ENCODE results near the gene SBF2. TPM values are rescaled to one million over a fixed set of nuclear protein-coding genes. Genes with fewer than 3 reads are reported as not detected.

SBF2 gene
- total RNA-seq, 4 donors from 2014 or later, result 52.8 to 87.9 (median 62.4) TPM

DNA sequence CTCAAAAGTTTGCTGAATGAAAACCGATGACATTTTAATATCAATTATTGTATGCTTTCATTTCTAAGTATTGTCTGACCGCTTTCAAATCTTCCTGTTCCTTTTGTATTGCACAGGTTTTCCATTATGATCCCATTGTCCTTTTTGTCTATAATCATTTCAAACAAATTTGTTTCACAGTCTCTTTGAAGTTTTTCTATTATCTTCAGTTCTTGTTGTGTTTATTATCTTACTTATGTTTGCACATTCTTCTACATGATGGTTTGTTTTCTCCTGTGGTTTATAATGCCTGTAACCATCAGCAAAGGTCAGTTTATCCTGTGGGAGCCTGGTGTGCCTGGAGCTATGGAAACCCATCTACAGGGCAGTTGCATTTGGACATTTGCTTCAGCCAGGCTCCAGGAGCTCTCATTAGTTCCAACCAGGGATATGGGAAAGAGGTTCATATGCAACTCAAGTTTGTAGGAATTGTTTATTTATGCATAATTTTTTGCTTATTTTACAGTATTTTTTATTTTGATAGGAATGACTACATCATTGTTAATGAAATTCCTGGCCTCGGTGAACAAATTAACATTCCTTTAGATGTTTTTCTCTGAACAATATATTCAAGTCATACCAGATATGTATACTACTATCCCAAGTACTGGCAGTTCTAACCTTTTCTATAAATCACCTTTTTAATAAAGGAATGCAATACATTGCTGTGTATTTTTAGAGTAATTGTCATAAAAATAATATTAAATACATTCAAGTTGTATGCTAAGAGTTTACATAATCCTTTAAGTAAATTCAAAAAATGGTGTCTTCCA, 179.2 kb downstream of the SBF2 start:
- TF ChIP-seq EP300 (IDR thresholded peaks at IDR 0.05) (no peak), POLR2AphosphoS5 (IDR thresholded peaks at IDR 0.05) (no peak), POLR2A (IDR thresholded peaks at IDR 0.05) (no peak)
- TF ChIP-seq, protein P1, sequence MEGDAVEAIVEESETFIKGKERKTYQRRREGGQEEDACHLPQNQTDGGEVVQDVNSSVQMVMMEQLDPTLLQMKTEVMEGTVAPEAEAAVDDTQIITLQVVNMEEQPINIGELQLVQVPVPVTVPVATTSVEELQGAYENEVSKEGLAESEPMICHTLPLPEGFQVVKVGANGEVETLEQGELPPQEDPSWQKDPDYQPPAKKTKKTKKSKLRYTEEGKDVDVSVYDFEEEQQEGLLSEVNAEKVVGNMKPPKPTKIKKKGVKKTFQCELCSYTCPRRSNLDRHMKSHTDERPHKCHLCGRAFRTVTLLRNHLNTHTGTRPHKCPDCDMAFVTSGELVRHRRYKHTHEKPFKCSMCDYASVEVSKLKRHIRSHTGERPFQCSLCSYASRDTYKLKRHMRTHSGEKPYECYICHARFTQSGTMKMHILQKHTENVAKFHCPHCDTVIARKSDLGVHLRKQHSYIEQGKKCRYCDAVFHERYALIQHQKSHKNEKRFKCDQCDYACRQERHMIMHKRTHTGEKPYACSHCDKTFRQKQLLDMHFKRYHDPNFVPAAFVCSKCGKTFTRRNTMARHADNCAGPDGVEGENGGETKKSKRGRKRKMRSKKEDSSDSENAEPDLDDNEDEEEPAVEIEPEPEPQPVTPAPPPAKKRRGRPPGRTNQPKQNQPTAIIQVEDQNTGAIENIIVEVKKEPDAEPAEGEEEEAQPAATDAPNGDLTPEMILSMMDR (IDR thresholded peaks at IDR 0.05), result no peak
- Histone ChIP-seq H3K27me3 (no peaks in the 10 kb centered on the region), H3K4me3 (no peak overlapping the region), H3K4me1 (peaks cover 4 to 33% (median 7%) of the 10 kb centered on the region in 3 donors), H3K36me3 (no peaks in the 10 kb centered on the region), H3K27ac (no peak overlapping the region), H3K9me3 (no peaks in the 10 kb centered on the region)
- 60 to 80% methylated on average over 3 of the region's 3 CpGs for WGBS, 2 donors (ENCODE audit: low coverage in 1 of 2)
- no peak for ATAC-seq

GRCh38 chr11:10113852-10114251, 180.2 kb downstream of the SBF2 start:
- Histone ChIP-seq H3K9me3 (no peaks in the 10 kb centered on the region), H3K27me3 (no peaks in the 10 kb centered on the region), H3K27ac (no peak overlapping the region), H3K36me3 (no peaks in the 10 kb centered on the region), H3K4me3 (no peak overlapping the region), H3K4me1 (peaks cover 7 to 33% (median 7%) of the 10 kb centered on the region in 3 donors)
- TF ChIP-seq, protein P1 (IDR thresholded peaks at IDR 0.05), result no peak
- TF ChIP-seq POLR2AphosphoS5 (IDR thresholded peaks at IDR 0.05), result no peak
- no peak for TF ChIP-seq EP300 (IDR thresholded peaks at IDR 0.05)
- TF ChIP-seq POLR2A (IDR thresholded peaks at IDR 0.05), result no peak
- ATAC-seq, result no peak

- Histone ChIP-seq H3K36me3 (no peaks in the 10 kb centered on the region), H3K4me1 (peaks cover 4 to 38% (median 13%) of the 10 kb centered on the region in 3 donors), H3K27me3 (no peaks in the 10 kb centered on the region), H3K9me3 (no peaks in the 10 kb centered on the region), H3K27ac (peak overlapping the region in 3 of 4 donors; percentile 52 to 72 (median 68)), H3K4me3 (no peak overlapping the region)
- ATAC-seq, result peak; percentile 67
- 0% methylated on average over 1 of the region's 1 CpG for WGBS, 2 donors (ENCODE audit: low coverage in 1 of 2)
- peak; percentile 68 for TF ChIP-seq POLR2AphosphoS5 (IDR thresholded peaks at IDR 0.05)
- TF ChIP-seq EP300 (IDR thresholded peaks at IDR 0.05), result no peak
Observed at GRCh38 chr11:10109806-10110205, 184.2 kb downstream of the SBF2 start.

DNA sequence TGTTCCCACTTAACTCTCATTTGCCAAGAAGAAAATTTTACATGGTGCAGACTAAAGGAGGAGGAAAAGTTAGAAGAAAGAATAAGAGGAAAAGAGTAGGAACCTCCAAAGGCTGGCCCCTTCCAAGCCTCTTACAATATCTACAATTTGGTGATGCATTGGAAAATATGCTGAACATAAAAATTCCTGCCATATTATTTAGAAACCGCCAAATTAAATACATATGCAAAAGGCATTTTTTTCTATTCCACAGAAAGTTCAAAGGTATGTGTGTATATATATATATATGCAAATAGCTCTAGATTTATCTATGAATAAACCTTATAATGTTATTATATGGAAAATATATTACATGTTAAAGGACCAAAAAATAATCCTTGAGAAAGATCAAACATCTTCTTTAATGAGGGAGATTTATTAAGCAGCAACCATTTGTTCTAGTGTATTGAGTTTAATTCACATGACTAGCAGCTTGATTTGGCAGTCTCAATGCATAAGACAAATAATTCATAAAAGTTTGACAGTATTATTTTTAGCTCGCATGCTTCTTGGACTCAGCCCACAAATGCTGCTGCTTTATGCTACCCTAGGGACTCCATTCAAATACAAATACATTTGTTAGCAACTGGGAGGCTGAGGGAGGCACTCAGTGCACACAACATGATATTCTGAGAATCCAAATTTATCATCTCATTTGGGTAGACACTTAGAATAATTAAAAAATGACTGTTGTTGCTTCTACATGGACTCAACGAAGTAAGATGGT, 184.9 kb downstream of the SBF2 start:
- ATAC-seq, result peak; percentile 66
- TF ChIP-seq EP300 (IDR thresholded peaks at IDR 0.05), result no peak
- no peak for TF ChIP-seq POLR2A (IDR thresholded peaks at IDR 0.05)
- TF ChIP-seq, protein P1 (IDR thresholded peaks at IDR 0.05), result no peak
- TF ChIP-seq POLR2AphosphoS5 (IDR thresholded peaks at IDR 0.05), result no peak
- H3K36me3 ChIP-seq, result no peaks in the 10 kb centered on the region
- H3K4me3 ChIP-seq, result no peak overlapping the region
- H3K4me1 ChIP-seq, result peaks cover 4 to 43% (median 13%) of the 10 kb centered on the region in 3 donors
- 13 to 17% methylated on average over 3 of the region's 3 CpGs for WGBS, 2 donors (ENCODE audit: low coverage in 1 of 2)
- no peaks in the 10 kb centered on the region for H3K27me3 ChIP-seq
- no peaks in the 10 kb centered on the region for H3K9me3 ChIP-seq
- H3K27ac ChIP-seq, result peak overlapping the region; percentile 39 to 72 (median 60)

DNA sequence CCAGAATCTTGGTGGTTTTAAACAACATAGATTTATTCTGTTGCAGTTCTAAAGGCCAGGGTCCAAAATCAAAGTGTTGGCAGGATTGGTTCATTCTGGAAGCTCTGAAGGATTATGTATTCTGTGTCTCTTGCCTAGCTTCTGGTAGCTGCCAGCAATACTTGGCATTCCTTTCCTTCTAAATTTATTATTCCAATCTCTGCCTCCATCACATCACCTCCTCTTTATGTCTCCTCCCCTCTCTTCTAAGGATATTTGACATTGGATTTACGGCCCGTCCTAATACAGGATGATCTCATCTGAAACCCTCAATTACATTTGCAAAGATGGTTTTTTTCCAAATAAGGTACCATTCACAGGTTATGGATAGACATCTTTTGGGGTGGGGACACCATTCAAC, 186.5 kb downstream of the SBF2 start:
- H3K4me1 ChIP-seq, result peaks cover 4 to 43% (median 13%) of the 10 kb centered on the region in 3 donors
- no peaks in the 10 kb centered on the region for H3K36me3 ChIP-seq
- no peak for ATAC-seq
- H3K27me3 ChIP-seq, result no peaks in the 10 kb centered on the region
- H3K9me3 ChIP-seq, result no peaks in the 10 kb centered on the region
- no peak overlapping the region for H3K4me3 ChIP-seq
- peak overlapping the region in 1 of 4 donors; percentile 15 for H3K27ac ChIP-seq
- WGBS, 2 donors (ENCODE audit: low coverage in 1 of 2), result 44 to 62% methylated on average over 2 of the region's 2 CpGs
- TF ChIP-seq POLR2A (IDR thresholded peaks at IDR 0.05), result no peak
- TF ChIP-seq EP300 (IDR thresholded peaks at IDR 0.05), result no peak
- TF ChIP-seq, protein P1 (IDR thresholded peaks at IDR 0.05), result no peak

Measured in gastroesophageal sphincter (tissue), 4 donors.